ENCODE results near the gene EVI5L. TPM values are rescaled to one million over a fixed set of nuclear protein-coding genes. Genes with fewer than 3 reads are reported as not detected.

The EVI5L gene
- total and polyA plus RNA-seq, 2 of the 13 experiments (the other 11 are each of a cell fraction or from before 2014, with no cell fraction given) = 1.7 to 2.4 TPM

DNA sequence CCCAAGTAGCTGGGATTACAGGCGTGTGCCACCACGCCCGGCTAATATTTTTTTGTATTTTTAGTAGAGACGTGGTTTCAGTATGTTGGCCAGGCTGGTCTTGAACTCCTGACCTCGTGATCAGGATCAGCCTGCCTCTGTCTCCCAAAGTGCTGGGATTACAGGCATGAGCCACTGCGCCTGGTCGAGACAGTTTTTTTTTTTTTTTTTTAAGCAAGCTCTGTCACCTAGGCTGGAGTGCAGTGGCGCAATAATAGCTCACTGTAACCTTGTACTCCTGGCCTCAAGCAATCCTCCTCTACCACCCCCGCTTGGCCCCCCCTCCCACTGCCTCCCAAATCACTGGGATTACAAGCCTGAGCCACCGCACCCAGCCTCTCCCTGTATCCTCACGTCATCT lies 67.3 kb downstream of the EVI5L start (continued):
- TF ChIP-seq, protein P1, sequence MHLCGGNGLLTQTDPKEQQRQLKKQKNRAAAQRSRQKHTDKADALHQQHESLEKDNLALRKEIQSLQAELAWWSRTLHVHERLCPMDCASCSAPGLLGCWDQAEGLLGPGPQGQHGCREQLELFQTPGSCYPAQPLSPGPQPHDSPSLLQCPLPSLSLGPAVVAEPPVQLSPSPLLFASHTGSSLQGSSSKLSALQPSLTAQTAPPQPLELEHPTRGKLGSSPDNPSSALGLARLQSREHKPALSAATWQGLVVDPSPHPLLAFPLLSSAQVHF (CRISPR knock-in tag; IDR thresholded peaks at IDR 0.05) = no peak
- no peak for TF ChIP-seq KDM5A (IDR thresholded peaks at IDR 0.05; ENCODE audit: borderline replicate concordance, low read length)
- peak; percentile 46 for TF ChIP-seq NCOA2 (CRISPR knock-in tag; IDR thresholded peaks at IDR 0.05)
- TF ChIP-seq, protein P2, sequence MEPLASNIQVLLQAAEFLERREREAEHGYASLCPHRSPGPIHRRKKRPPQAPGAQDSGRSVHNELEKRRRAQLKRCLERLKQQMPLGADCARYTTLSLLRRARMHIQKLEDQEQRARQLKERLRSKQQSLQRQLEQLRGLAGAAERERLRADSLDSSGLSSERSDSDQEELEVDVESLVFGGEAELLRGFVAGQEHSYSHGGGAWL (CRISPR knock-in tag; IDR thresholded peaks at IDR 0.05) = no peak
- no peak for TF ChIP-seq ZNF121 (CRISPR knock-in tag; IDR thresholded peaks at IDR 0.05)
- TF ChIP-seq, protein P3, sequence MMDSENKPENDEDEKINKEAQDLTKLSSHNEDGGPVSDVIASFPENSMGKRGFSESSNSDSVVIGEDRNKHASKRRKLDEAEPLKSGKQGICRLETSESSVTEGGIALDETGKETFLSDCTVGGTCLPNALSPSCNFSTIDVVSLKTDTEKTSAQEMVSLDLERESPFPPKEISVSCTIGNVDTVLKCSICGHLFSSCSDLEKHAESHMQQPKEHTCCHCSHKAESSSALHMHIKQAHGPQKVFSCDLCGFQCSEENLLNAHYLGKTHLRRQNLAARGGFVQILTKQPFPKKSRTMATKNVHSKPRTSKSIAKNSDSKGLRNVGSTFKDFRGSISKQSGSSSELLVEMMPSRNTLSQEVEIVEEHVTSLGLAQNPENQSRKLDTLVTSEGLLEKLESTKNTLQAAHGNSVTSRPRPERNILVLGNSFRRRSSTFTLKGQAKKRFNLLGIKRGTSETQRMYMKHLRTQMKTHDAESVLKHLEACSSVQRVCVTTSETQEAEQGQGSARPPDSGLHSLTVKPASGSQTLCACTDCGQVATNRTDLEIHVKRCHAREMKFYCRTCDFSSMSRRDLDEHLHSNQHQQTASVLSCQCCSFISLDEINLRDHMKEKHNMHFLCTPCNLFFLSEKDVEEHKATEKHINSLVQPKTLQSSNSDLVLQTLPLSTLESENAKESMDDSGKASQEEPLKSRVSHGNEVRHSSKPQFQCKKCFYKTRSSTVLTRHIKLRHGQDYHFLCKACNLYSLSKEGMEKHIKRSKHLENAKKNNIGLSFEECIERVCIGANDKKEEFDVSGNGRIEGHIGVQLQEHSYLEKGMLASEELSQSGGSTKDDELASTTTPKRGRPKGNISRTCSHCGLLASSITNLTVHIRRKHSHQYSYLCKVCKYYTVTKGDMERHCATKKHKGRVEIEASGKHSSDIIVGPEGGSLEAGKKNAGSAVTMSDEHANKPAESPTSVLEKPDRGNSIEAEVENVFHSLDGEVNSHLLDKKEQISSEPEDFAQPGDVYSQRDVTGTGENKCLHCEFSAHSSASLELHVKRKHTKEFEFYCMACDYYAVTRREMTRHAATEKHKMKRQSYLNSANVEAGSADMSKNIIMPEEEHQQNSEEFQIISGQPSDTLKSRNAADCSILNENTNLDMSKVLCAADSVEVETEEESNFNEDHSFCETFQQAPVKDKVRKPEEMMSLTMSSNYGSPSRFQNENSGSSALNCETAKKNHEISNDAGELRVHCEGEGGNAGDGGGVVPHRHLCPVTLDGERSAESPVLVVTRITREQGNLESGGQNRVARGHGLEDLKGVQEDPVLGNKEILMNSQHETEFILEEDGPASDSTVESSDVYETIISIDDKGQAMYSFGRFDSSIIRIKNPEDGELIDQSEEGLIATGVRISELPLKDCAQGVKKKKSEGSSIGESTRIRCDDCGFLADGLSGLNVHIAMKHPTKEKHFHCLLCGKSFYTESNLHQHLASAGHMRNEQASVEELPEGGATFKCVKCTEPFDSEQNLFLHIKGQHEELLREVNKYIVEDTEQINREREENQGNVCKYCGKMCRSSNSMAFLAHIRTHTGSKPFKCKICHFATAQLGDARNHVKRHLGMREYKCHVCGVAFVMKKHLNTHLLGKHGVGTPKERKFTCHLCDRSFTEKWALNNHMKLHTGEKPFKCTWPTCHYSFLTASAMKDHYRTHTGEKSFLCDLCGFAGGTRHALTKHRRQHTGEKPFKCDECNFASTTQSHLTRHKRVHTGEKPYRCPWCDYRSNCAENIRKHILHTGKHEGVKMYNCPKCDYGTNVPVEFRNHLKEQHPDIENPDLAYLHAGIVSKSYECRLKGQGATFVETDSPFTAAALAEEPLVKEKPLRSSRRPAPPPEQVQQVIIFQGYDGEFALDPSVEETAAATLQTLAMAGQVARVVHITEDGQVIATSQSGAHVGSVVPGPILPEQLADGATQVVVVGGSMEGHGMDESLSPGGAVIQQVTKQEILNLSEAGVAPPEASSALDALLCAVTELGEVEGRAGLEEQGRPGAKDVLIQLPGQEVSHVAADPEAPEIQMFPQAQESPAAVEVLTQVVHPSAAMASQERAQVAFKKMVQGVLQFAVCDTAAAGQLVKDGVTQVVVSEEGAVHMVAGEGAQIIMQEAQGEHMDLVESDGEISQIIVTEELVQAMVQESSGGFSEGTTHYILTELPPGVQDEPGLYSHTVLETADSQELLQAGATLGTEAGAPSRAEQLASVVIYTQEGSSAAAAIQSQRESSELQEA (CRISPR knock-in tag; IDR thresholded peaks at IDR 0.05; ENCODE audit: not compliant biosample characterization) = no peak
- TF ChIP-seq ZNF460 (CRISPR knock-in tag; IDR thresholded peaks at IDR 0.05; ENCODE audit: borderline replicate concordance) = peak; percentile 82; the same call in 1 of the 2 replicates
- no peak for TF ChIP-seq MTA1 (CRISPR knock-in tag; IDR thresholded peaks at IDR 0.05; ENCODE audit: borderline replicate concordance)
- no peak for TF ChIP-seq ZFP1 (CRISPR knock-in tag; IDR thresholded peaks at IDR 0.05)
- 0 out of 2 replicates have a peak, but pooled peaks have one; percentile 33 for TF ChIP-seq ZNF772 (CRISPR knock-in tag; IDR thresholded peaks at IDR 0.05)
- TF ChIP-seq, protein P4, sequence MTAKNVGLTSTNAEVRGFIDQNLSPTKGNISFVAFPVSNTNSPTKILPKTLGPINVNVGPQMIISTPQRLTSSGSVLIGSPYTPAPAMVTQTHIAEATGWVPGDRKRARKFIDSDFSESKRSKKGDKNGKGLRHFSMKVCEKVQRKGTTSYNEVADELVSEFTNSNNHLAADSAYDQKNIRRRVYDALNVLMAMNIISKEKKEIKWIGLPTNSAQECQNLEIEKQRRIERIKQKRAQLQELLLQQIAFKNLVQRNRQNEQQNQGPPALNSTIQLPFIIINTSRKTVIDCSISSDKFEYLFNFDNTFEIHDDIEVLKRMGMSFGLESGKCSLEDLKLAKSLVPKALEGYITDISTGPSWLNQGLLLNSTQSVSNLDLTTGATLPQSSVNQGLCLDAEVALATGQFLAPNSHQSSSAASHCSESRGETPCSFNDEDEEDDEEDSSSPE (CRISPR knock-in tag; IDR thresholded peaks at IDR 0.05) = no peak
- TF ChIP-seq, protein P5, sequence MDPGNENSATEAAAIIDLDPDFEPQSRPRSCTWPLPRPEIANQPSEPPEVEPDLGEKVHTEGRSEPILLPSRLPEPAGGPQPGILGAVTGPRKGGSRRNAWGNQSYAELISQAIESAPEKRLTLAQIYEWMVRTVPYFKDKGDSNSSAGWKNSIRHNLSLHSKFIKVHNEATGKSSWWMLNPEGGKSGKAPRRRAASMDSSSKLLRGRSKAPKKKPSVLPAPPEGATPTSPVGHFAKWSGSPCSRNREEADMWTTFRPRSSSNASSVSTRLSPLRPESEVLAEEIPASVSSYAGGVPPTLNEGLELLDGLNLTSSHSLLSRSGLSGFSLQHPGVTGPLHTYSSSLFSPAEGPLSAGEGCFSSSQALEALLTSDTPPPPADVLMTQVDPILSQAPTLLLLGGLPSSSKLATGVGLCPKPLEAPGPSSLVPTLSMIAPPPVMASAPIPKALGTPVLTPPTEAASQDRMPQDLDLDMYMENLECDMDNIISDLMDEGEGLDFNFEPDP (CRISPR knock-in tag; conservative IDR thresholded peaks at IDR 0.05) = no peak
- no peak for TF ChIP-seq IKZF1 (IDR thresholded peaks at IDR 0.05)
- TF ChIP-seq EP300 (IDR thresholded peaks at IDR 0.05; ENCODE audit: low read depth in 2 of 2, low read length in 2 of 2) = peak in 1 of 2 experiments; percentile 50; a peak in 1 of 4 replicates
- TF ChIP-seq EP300 (CRISPR knock-in tag; IDR thresholded peaks at IDR 0.05; ENCODE audit: borderline replicate concordance) = no peak
- TF ChIP-seq ZNF567 (CRISPR knock-in tag; IDR thresholded peaks at IDR 0.05; ENCODE audit: borderline replicate concordance) = no peak
- TF ChIP-seq SALL2 (CRISPR knock-in tag; IDR thresholded peaks at IDR 0.05) = no peak; the same call in 1 of the 2 replicates
- TF ChIP-seq GATA4 (IDR thresholded peaks at IDR 0.05; ENCODE audit: borderline replicate concordance, low read depth) = no peak
- TF ChIP-seq SMYD3 (CRISPR knock-in tag; IDR thresholded peaks at IDR 0.05) = no peak
